GM12892 (cell line): ENCODE data around the gene ANKS1B.

ENCODE experiments used
- POLR2AphosphoS5 ChIP-seq: IDR thresholded peaks from 2 replicates; pipeline ENCODE4 v1.6.1; 2011; ENCODE audit warnings: low read depth, low read length, control low read depth
- TAF1 ChIP-seq: IDR thresholded peaks from 2 replicates; pipeline ENCODE4 v1.6.1; 2011; ENCODE audit warnings: low read depth, mild to moderate bottlenecking, control low read depth, low read length, borderline replicate concordance

DNA sequence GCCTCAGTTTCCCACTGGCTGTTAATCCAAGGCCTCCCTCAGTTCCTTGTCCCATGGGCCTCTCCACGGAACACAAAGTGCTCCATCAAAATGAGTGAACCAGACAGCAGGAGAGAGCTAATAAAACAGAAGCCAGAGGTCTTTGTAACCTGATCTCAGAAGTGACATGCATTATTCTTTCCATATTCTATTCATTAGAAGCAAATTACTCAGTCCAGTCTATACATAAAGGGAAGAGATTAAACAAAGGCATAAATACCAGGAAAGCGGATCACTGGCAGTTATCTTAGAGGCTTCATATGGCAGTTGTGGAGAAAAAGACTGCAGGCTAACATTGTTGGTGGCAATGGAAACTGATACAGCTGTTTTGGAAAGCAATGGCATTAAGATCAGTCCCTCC is 507.8 kb downstream of the ANKS1B start:
- TF ChIP-seq POLR2AphosphoS5, result no peak
- TF ChIP-seq TAF1, result no peak
